ENCODE data around the gene MAML2. TPM values are rescaled to one million over a fixed set of nuclear protein-coding genes. Genes with fewer than 3 reads are reported as not detected.

The MAML2 gene
- total RNA-seq, 6 experiments from 2014 or later = 24.9 to 30.8 (median 28.3) TPM

DNA sequence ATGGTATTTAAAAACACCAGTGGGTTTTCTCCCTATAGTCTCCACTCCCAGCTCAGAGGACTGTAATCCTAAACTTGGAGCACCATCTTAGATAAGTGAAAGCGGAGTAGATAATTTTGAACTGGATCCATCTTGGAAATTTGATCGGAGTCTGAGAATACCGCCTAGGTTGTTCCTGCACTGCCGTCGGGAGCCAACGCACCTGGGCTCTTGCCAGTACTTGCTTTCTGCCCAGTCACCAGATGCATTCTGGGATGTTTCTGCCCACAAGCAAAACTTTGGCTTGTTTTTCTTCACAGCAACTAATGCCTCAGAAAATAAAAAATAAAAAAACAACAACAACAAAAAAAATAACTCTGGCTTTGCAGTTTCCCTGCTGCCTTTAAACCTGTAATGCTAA, 306.1 kb downstream of the MAML2 start:
- Mint-ChIP-seq H3K36me3 (ENCODE audit: low read depth) (peaks cover 23% of the 10 kb centered on the region), H3K4me3 (no peak overlapping the region), H3K4me1 (ENCODE audit: low read depth) (peaks cover 42% of the 10 kb centered on the region), H3K9me3 (no peaks in the 10 kb centered on the region), H3K27me3 (ENCODE audit: insufficient read depth) (no peaks in the 10 kb centered on the region; the same call in 1 of the 2 replicates), H3K27ac (no peak overlapping the region)
- TF ChIP-seq, protein P1, sequence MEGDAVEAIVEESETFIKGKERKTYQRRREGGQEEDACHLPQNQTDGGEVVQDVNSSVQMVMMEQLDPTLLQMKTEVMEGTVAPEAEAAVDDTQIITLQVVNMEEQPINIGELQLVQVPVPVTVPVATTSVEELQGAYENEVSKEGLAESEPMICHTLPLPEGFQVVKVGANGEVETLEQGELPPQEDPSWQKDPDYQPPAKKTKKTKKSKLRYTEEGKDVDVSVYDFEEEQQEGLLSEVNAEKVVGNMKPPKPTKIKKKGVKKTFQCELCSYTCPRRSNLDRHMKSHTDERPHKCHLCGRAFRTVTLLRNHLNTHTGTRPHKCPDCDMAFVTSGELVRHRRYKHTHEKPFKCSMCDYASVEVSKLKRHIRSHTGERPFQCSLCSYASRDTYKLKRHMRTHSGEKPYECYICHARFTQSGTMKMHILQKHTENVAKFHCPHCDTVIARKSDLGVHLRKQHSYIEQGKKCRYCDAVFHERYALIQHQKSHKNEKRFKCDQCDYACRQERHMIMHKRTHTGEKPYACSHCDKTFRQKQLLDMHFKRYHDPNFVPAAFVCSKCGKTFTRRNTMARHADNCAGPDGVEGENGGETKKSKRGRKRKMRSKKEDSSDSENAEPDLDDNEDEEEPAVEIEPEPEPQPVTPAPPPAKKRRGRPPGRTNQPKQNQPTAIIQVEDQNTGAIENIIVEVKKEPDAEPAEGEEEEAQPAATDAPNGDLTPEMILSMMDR (IDR thresholded peaks at IDR 0.05) = no peak
- DNase-seq = no peak

DNA sequence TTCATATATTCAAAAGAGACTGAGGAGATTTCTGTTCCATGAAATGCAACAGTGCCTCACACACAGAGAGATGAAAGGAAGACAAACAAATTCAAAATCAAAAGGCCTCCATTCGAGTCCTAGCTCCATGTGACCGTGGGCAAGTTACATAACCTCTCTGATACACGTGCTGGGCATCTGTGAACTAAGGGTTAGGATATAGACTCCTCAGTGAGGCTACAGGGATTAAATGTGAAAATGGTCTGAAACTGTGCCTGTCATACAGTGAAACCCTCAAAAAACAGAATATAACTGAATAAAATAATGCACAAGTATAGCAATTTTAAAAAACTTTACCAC, 307.3 kb downstream of the MAML2 start:
- TF ChIP-seq, protein P1 (IDR thresholded peaks at IDR 0.05) = no peak
- Mint-ChIP-seq H3K27me3 (ENCODE audit: insufficient read depth) (no peaks in the 10 kb centered on the region; the same call in 1 of the 2 replicates), H3K36me3 (ENCODE audit: low read depth) (peaks cover 23% of the 10 kb centered on the region), H3K27ac (no peak overlapping the region), H3K4me1 (ENCODE audit: low read depth) (peaks cover 42% of the 10 kb centered on the region), H3K9me3 (no peaks in the 10 kb centered on the region), H3K4me3 (no peak overlapping the region)
- DNase-seq = no peak

DNA sequence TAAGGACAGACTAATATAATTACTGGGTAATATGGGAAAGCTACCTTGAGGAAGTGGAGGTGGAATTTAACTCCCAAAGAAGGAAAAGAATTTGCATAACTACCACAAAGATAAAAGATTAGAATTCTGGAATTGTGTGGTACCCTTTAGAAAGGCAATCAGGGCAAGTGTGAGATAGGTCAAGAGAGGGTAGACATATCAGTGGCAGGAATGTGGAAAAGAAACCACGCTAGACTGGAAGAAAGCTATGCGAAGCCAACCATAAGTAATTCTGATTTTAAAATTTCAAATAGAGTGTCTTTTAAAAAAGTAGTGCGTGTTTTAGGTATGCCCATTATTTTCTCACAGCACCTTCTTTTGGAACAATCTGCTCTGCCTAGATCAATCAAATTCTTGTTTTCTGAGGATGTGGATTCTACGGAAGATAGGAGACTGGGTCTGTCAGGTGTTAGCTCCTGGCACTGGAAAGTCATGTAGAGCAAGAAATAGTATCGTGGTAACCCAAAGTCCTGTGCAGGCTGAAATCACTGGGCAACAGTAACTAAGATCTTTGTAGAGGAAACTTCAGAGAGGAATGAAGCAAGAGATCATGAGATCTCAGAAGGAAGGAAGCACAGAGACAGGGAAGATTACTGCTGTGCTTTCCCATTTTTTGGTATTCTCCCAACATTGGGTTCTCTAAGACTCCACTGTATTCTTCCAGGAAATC, 307.8 kb downstream of the MAML2 start:
- Mint-ChIP-seq H3K4me1 (ENCODE audit: low read depth) (peaks cover 42% of the 10 kb centered on the region), H3K9me3 (no peaks in the 10 kb centered on the region), H3K27ac (0 out of 2 replicates have a peak overlapping the region, but pooled peaks have one; percentile 2), H3K27me3 (ENCODE audit: insufficient read depth) (no peaks in the 10 kb centered on the region; the same call in 1 of the 2 replicates), H3K36me3 (ENCODE audit: low read depth) (peaks cover 23% of the 10 kb centered on the region), H3K4me3 (no peak overlapping the region)
- DNase-seq = no peak
- TF ChIP-seq, protein P1 (IDR thresholded peaks at IDR 0.05) = no peak

DNA sequence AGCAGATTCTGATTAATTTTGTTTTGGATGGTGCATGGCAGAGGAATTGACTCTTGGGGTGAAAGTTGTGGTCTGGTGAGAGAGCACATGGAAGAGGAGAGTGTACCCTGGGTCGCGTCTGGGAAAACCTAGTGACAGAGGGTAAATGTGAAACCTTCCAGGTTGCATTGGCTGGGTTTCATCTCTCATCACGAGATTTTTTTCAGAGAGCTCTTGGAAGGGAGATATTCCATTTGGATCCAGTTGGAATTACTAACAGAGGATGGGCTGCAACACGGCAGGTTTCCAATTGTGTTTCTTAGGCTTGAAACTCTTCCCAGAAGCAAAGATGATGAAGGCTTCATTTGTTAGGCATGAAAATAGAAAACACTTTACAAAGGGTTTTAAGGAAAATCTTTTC, 309.4 kb downstream of the MAML2 start:
- Mint-ChIP-seq H3K9me3 (no peaks in the 10 kb centered on the region), H3K4me1 (ENCODE audit: low read depth) (peaks cover 42% of the 10 kb centered on the region), H3K36me3 (ENCODE audit: low read depth) (peaks cover 23% of the 10 kb centered on the region), H3K27me3 (ENCODE audit: insufficient read depth) (no peaks in the 10 kb centered on the region; the same call in 1 of the 2 replicates), H3K4me3 (no peak overlapping the region), H3K27ac (no peak overlapping the region)
- TF ChIP-seq, protein P1 (IDR thresholded peaks at IDR 0.05) = no peak
- DNase-seq = no peak

DNA sequence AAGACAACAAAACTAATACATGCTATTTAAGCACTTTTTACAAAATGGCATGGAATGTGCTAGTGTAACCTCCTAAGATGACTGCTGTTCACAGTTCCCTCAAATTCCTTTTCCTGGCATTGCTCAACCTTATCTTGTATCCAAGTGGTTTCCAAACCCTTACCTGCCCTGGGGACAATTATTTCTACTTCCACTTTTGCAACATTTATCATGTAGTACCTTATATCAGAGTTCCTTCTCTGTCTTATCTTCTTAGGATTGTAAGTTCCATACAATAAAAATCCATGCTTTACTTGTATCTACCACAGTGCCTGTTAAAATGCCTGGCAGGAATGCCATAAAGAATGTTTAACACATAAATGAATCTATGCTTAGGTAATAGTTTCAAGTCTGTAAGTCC, 309.9 kb downstream of the MAML2 start:
- H3K9me3 Mint-ChIP-seq = no peaks in the 10 kb centered on the region
- TF ChIP-seq, protein P1 (IDR thresholded peaks at IDR 0.05) = no peak
- H3K4me3 Mint-ChIP-seq = no peak overlapping the region
- H3K27ac Mint-ChIP-seq = no peak overlapping the region
- H3K27me3 Mint-ChIP-seq (ENCODE audit: insufficient read depth) = no peaks in the 10 kb centered on the region; the same call in 1 of the 2 replicates
- peaks cover 23% of the 10 kb centered on the region for H3K36me3 Mint-ChIP-seq (ENCODE audit: low read depth)
- H3K4me1 Mint-ChIP-seq (ENCODE audit: low read depth) = peaks cover 42% of the 10 kb centered on the region
- no peak for DNase-seq
